OCI-LY3 (cell line): Measurements from ENCODE around the gene EZH2.

Experiments used
- H2AFZ ChIP-seq: fragments of 200-600, 300-600 bp; shearing (Covaris generic); 2 replicates; pipeline ENCODE4 v1.6.0; 2014; ENCODE audit warnings: antibody characterized with exemption, low read depth, low read length
- H3K27ac ChIP-seq: fragments of 200-600, 300-600 bp; sonication (generic); 2 replicates; pipeline ENCODE4 v1.5.1; 2014; ENCODE audit warnings: mild to moderate bottlenecking, low read length, moderate library complexity, mixed read lengths
- H3K27me3 ChIP-seq: fragments of 200-600, 300-600 bp; sonication (generic); 2 replicates; pipeline ENCODE4 v1.6.1; 2014; ENCODE audit warnings: low read depth, low read length, mixed read lengths
- H3K36me3 ChIP-seq: fragments of 200-600, 300-600 bp; sonication (generic); replicated peaks from 2 replicates; pipeline ENCODE3; 2014; ENCODE audit warnings: low read depth, low read length, mixed read lengths
- H3K4me1 ChIP-seq: fragments of 300-600, 200-600 bp; sonication (generic); 2 replicates; pipeline ENCODE4 v1.6.1; 2014; ENCODE audit warnings: low read length, mixed read lengths
- H3K4me2 ChIP-seq: fragments of 200-600, 300-600 bp; sonication (generic); 2 replicates; pipeline ENCODE4 v1.6.1; 2014; ENCODE audit warnings: low read length, mixed read lengths
- H3K4me3 ChIP-seq: fragments of 300-600, 200-600 bp; sonication (generic); 2 replicates; pipeline ENCODE4 v1.5.1; 2014; ENCODE audit warnings: antibody characterized with exemption, mild to moderate bottlenecking, low read length, moderate library complexity
- H3K79me2 ChIP-seq: fragments of 300-600, 200-600 bp; shearing (Covaris generic); 2 replicates; pipeline ENCODE4 v1.6.1; 2014; ENCODE audit warnings: mild to moderate bottlenecking, low read length, mixed read lengths
- H3K9ac ChIP-seq: fragments of 300-600, 200-600 bp; shearing (Covaris generic); 2 replicates; pipeline ENCODE4 v1.6.0; 2014; ENCODE audit warnings: mild to moderate bottlenecking, low read length, moderate library complexity
- H3K9me3 ChIP-seq: fragments of 200-600, 300-600 bp; shearing (Covaris generic); 2 replicates; pipeline ENCODE4 v1.6.1; 2014; ENCODE audit warnings: low read length, mixed read lengths; ENCODE audit not compliant: insufficient read depth
- H4K20me1 ChIP-seq: fragments of 200-600, 300-600 bp; sonication (generic); 2 replicates; pipeline ENCODE4 v1.6.1; 2016; ENCODE audit warnings: low read length, mixed read lengths; ENCODE audit not compliant: insufficient read depth
- CTCF ChIP-seq: fragments of 200-600, 300-600 bp; sonication (generic); IDR thresholded peaks from 2 replicates; pipeline ENCODE4 v1.5.1; 2014; ENCODE audit warnings: antibody characterized with exemption, low read length, low read depth
- EZH2phosphoT487 ChIP-seq: fragments of 200-600 bp; shearing (Covaris generic); IDR thresholded peaks from 2 replicates; pipeline ENCODE4 v1.6.1; 2018; ENCODE audit warnings: antibody characterized with exemption, mixed run types, low read depth

The EZH2 gene

GRCh38 chr7:148803094-148803493 is 81.0 kb downstream of the EZH2 start:
- no peak overlapping the region for H3K9ac ChIP-seq
- H3K79me2 ChIP-seq, result no peaks in the 10 kb centered on the region
- peaks cover 17% of the 10 kb centered on the region for H3K4me1 ChIP-seq
- H3K4me3 ChIP-seq, result no peak overlapping the region
- peaks cover 11% of the 10 kb centered on the region; the same call in 1 of the 2 replicates for H4K20me1 ChIP-seq
- no peak overlapping the region for H3K27ac ChIP-seq
- H3K4me2 ChIP-seq, result no peak overlapping the region
- no peaks in the 10 kb centered on the region for H3K27me3 ChIP-seq
- no peak for TF ChIP-seq CTCF
- no peak for TF ChIP-seq EZH2phosphoT487
- H2AFZ ChIP-seq, result no peak overlapping the region
- peaks cover 78% of the 10 kb centered on the region for H3K36me3 ChIP-seq
- no peaks in the 10 kb centered on the region for H3K9me3 ChIP-seq

GRCh38 chr7:148802101-148802493 is 82.0 kb downstream of the EZH2 start:
- Histone ChIP-seq H3K36me3 (peaks cover 81% of the 10 kb centered on the region), H3K27me3 (no peaks in the 10 kb centered on the region)

GRCh38 chr7:148800677-148801076 is 83.4 kb downstream of the EZH2 start:
- H3K4me3 ChIP-seq, result no peak overlapping the region
- H2AFZ ChIP-seq, result no peak overlapping the region
- no peaks in the 10 kb centered on the region for H3K27me3 ChIP-seq
- H3K79me2 ChIP-seq, result no peaks in the 10 kb centered on the region
- no peak overlapping the region for H3K9ac ChIP-seq
- H3K36me3 ChIP-seq, result peaks cover 76% of the 10 kb centered on the region
- H3K27ac ChIP-seq, result peak overlapping the region; percentile 61
- H3K4me2 ChIP-seq, result peak overlapping the region; percentile 57
- TF ChIP-seq CTCF, result no peak
- TF ChIP-seq EZH2phosphoT487, result no peak
- H3K4me1 ChIP-seq, result peaks cover 14% of the 10 kb centered on the region
- no peaks in the 10 kb centered on the region for H3K9me3 ChIP-seq
- H4K20me1 ChIP-seq, result peaks cover 6% of the 10 kb centered on the region; the same call in 1 of the 2 replicates

More at GRCh38 chr7:148802101-148802493, 82.0 kb downstream of the EZH2 start:
- peaks cover 14% of the 10 kb centered on the region for H3K4me1 ChIP-seq
- H3K4me3 ChIP-seq, result no peak overlapping the region
- peaks cover 6% of the 10 kb centered on the region; the same call in 1 of the 2 replicates for H4K20me1 ChIP-seq
- no peak overlapping the region for H3K4me2 ChIP-seq
- no peaks in the 10 kb centered on the region for H3K79me2 ChIP-seq
- no peak overlapping the region for H3K27ac ChIP-seq
- no peak for TF ChIP-seq CTCF
- TF ChIP-seq EZH2phosphoT487, result no peak
- H3K9me3 ChIP-seq, result no peaks in the 10 kb centered on the region
- H3K9ac ChIP-seq, result no peak overlapping the region
- H2AFZ ChIP-seq, result no peak overlapping the region

- H3K36me3 ChIP-seq, result peaks cover 73% of the 10 kb centered on the region
- no peaks in the 10 kb centered on the region for H3K79me2 ChIP-seq
- peak overlapping the region; percentile 37 for H3K4me3 ChIP-seq
- peaks cover 14% of the 10 kb centered on the region for H3K4me1 ChIP-seq
- peak overlapping the region; percentile 57 for H3K4me2 ChIP-seq
- no peak overlapping the region for H2AFZ ChIP-seq
- peak overlapping the region; percentile 61 for H3K27ac ChIP-seq
- H3K27me3 ChIP-seq, result no peaks in the 10 kb centered on the region
- H3K9me3 ChIP-seq, result no peaks in the 10 kb centered on the region
- no peak for TF ChIP-seq EZH2phosphoT487
- no peak for TF ChIP-seq CTCF
- peak overlapping the region; percentile 22; the same call in 1 of the 2 replicates for H3K9ac ChIP-seq
- H4K20me1 ChIP-seq, result peaks cover 5% of the 10 kb centered on the region; the same call in 1 of the 2 replicates
Measured at GRCh38 chr7:148799893-148800555, 84.1 kb downstream of the EZH2 start.
